Breast epithelium (tissue), 3 donors: ENCODE measurements around the gene ARSH.
"Not testable (repeated sequence)": the region's sequence is repeated elsewhere in the genome, so short reads cannot be mapped to it uniquely, and the experiment has no call there.

Experiments used
- CTCF ChIP-seq, 3 donors: fragments of 450-650 bp; IDR thresholded peaks; one replicate each; pipeline ENCODE4 v1.5.1; 2016 to 2017; ENCODE audit warnings: antibody characterized with exemption in 3 of 3, mild to moderate bottlenecking in 3 of 3, moderate library complexity in 3 of 3
- POLR2A ChIP-seq: fragments of 450-650 bp; IDR thresholded peaks from one replicate; pipeline ENCODE4 v1.6.1; 2016; ENCODE audit warnings: antibody characterized with exemption, mild to moderate bottlenecking, moderate library complexity

- not testable (repeated sequence) for TF ChIP-seq CTCF (IDR thresholded peaks at IDR 0.05); POLR2A
Observed at GRCh38 chrX:2963992-2964794, 42.2 kb upstream of the ARSH start.
